ENCODE results near the gene CYS1. TPM values are rescaled to one million over a fixed set of nuclear protein-coding genes. Genes with fewer than 3 reads are reported as not detected.
A peak's percentile ranks its signal among the peaks of the same experiment; 100 is the strongest.

Gene CYS1
- total RNA-seq, 2 donors from 2014 or later: 0.29 to 0.44 TPM

GRCh38 chr2:10079266-10079869 is 843 bp downstream of the CYS1 start:
- Histone ChIP-seq H3K36me3 (ENCODE audit: control insufficient read depth, insufficient read depth, low read length) (no peaks in the 10 kb centered on the region), H3K4me3 (ENCODE audit: low read length) (peak overlapping the region; percentile 60), H3K27ac (ENCODE audit: low read depth, low read length) (no peak overlapping the region), H3K9me3 (ENCODE audit: control insufficient read depth, low read length) (no peaks in the 10 kb centered on the region), H3K9ac (ENCODE audit: extremely low read depth, low read length, poor library complexity, severe bottlenecking) (no peak overlapping the region), H3K4me1 (ENCODE audit: control insufficient read depth, insufficient read depth, low read length) (no peaks in the 10 kb centered on the region), H3K27me3 (ENCODE audit: control insufficient read depth, insufficient read depth, low read length, poor library complexity, severe bottlenecking) (peaks cover 89% of the 10 kb centered on the region)
- WGBS, 2 experiments (ENCODE audit: insufficient coverage in 1 of 2, insufficient read length in 1 of 2): 6 to 7% methylated on average over 20 to 53 of the region's 53 CpGs
- peak; percentile 71 for DNase-seq
- no peaks in the 10 kb centered on the region for H3K36me3 Mint-ChIP-seq (ENCODE audit: low read depth)
- H3K4me3 Mint-ChIP-seq: peak overlapping the region; percentile 56
- peaks cover 78% of the 10 kb centered on the region for H3K27me3 Mint-ChIP-seq (ENCODE audit: insufficient read depth)
- no peak for TF ChIP-seq CTCF (conservative IDR thresholded peaks at IDR 0.05)
- H3K4me1 Mint-ChIP-seq: peaks cover 3% of the 10 kb centered on the region
- H3K27ac Mint-ChIP-seq: peak overlapping the region; percentile 8
- no peaks in the 10 kb centered on the region for H3K9me3 Mint-ChIP-seq

- Histone ChIP-seq H3K27ac (ENCODE audit: low read depth, low read length) (no peak overlapping the region), H3K4me3 (ENCODE audit: low read length) (no peak overlapping the region), H3K36me3 (ENCODE audit: control insufficient read depth, insufficient read depth, low read length) (no peaks in the 10 kb centered on the region), H3K4me1 (ENCODE audit: control insufficient read depth, insufficient read depth, low read length) (no peaks in the 10 kb centered on the region), H3K9me3 (ENCODE audit: control insufficient read depth, low read length) (no peaks in the 10 kb centered on the region), H3K27me3 (ENCODE audit: control insufficient read depth, insufficient read depth, low read length, poor library complexity, severe bottlenecking) (peaks cover 89% of the 10 kb centered on the region), H3K9ac (ENCODE audit: extremely low read depth, low read length, poor library complexity, severe bottlenecking) (no peak overlapping the region)
- H3K27me3 Mint-ChIP-seq (ENCODE audit: insufficient read depth): peaks cover 80% of the 10 kb centered on the region
- no peaks in the 10 kb centered on the region for H3K9me3 Mint-ChIP-seq
- no peak for TF ChIP-seq CTCF (conservative IDR thresholded peaks at IDR 0.05)
- H3K27ac Mint-ChIP-seq: no peak overlapping the region
- DNase-seq: no peak
- H3K36me3 Mint-ChIP-seq (ENCODE audit: low read depth): no peaks in the 10 kb centered on the region
- peaks cover 7% of the 10 kb centered on the region for H3K4me1 Mint-ChIP-seq
- WGBS, 2 experiments (ENCODE audit: insufficient coverage in 1 of 2, insufficient read length in 1 of 2): 52 to 56% methylated on average over 9 to 12 of the region's 12 CpGs
- H3K4me3 Mint-ChIP-seq: peak overlapping the region; percentile 56
Measured at GRCh38 chr2:10078704-10079265, 1.4 kb downstream of the CYS1 start.

GRCh38 chr2:10078001-10078400 is 2.2 kb downstream of the CYS1 start:
- no peak overlapping the region for H3K27ac Mint-ChIP-seq
- H3K36me3 Mint-ChIP-seq (ENCODE audit: low read depth): no peaks in the 10 kb centered on the region
- Histone ChIP-seq H3K4me3 (ENCODE audit: low read length) (no peak overlapping the region), H3K27me3 (ENCODE audit: control insufficient read depth, insufficient read depth, low read length, poor library complexity, severe bottlenecking) (peaks cover 82% of the 10 kb centered on the region), H3K4me1 (ENCODE audit: control insufficient read depth, insufficient read depth, low read length) (no peaks in the 10 kb centered on the region), H3K9ac (ENCODE audit: extremely low read depth, low read length, poor library complexity, severe bottlenecking) (no peak overlapping the region), H3K9me3 (ENCODE audit: control insufficient read depth, low read length) (no peaks in the 10 kb centered on the region), H3K27ac (ENCODE audit: low read depth, low read length) (no peak overlapping the region), H3K36me3 (ENCODE audit: control insufficient read depth, insufficient read depth, low read length) (no peaks in the 10 kb centered on the region)
- H3K4me1 Mint-ChIP-seq: peaks cover 7% of the 10 kb centered on the region
- no peak for TF ChIP-seq CTCF (conservative IDR thresholded peaks at IDR 0.05)
- H3K9me3 Mint-ChIP-seq: no peaks in the 10 kb centered on the region
- H3K4me3 Mint-ChIP-seq: no peak overlapping the region
- 86 to 92% methylated on average over 5 to 6 of the region's 7 CpGs for WGBS, 2 experiments (ENCODE audit: insufficient coverage in 1 of 2, insufficient read length in 1 of 2)
- no peak for DNase-seq
- H3K27me3 Mint-ChIP-seq (ENCODE audit: insufficient read depth): peaks cover 72% of the 10 kb centered on the region

Data from endodermal cell (in vitro differentiated cells).